Tibial artery (tissue), 4 donors: Measurements from ENCODE around the gene LHX6.

Source experiments
- DNase-seq, 2 donors: peaks; one replicate each; pipeline ENCODE4 v3.0.0-alpha.2; 2019
- H3K27ac ChIP-seq, 2 donors: fragments of 200-600 bp; sonication (generic) in 1 of 2; 1 replicate in 1 of 2; 2 replicates in 1 of 2; pipeline ENCODE4 v1.5.1; 2018 to 2019; ENCODE audit warnings: mild to moderate bottlenecking in 1 of 2
- H3K27me3 ChIP-seq, 2 donors: fragments of 200-600 bp; sonication (generic) in 1 of 2; one replicate each; pipeline versions ENCODE4 v1.5.1 to v1.6.0; 2016 to 2019
- H3K36me3 ChIP-seq, 3 donors: fragments of 200-600 bp; sonication (generic) in 2 of 3; one replicate each; pipeline ENCODE4 v1.5.1; 2016 to 2019; ENCODE audit warnings: mild to moderate bottlenecking in 2 of 3
- H3K4me1 ChIP-seq, 4 donors: fragments of 200-600 bp; sonication (generic) in 2 of 4; 1 replicate in 3 of 4; 2 replicates in 1 of 4; pipeline ENCODE4 v1.5.1; 2016 to 2019
- H3K4me3 ChIP-seq, 2 donors: fragments of 200-600 bp; sonication (generic) in 1 of 2; 1 replicate in 1 of 2; 2 replicates in 1 of 2; pipeline ENCODE4 v1.5.1; 2018 to 2019; ENCODE audit warnings: mild to moderate bottlenecking in 2 of 2
- H3K9me3 ChIP-seq, 3 donors: fragments of 200-600 bp; sonication (generic) in 1 of 3; one replicate each; pipeline ENCODE4 v1.5.1; 2016 to 2019
- intact Hi-C: fragments of 100-400 bp; cut with DNase I; formaldehyde crosslinking; loops from one replicate; pipeline ENCODE4 v1.15.0; 2023; ENCODE audit warnings: low total_unique reads
- TF ChIP-seq, protein P1 (sequence below), 2 experiments: fragments of 200-600 bp in 1 of 2; fragments of 450-650 bp in 1 of 2; IDR thresholded peaks; one replicate each; pipeline ENCODE4 v1.5.1; 2017 to 2019; ENCODE audit warnings: antibody characterized with exemption in 2 of 2, mild to moderate bottlenecking in 1 of 2, moderate library complexity in 1 of 2

The LHX6 gene

DNA sequence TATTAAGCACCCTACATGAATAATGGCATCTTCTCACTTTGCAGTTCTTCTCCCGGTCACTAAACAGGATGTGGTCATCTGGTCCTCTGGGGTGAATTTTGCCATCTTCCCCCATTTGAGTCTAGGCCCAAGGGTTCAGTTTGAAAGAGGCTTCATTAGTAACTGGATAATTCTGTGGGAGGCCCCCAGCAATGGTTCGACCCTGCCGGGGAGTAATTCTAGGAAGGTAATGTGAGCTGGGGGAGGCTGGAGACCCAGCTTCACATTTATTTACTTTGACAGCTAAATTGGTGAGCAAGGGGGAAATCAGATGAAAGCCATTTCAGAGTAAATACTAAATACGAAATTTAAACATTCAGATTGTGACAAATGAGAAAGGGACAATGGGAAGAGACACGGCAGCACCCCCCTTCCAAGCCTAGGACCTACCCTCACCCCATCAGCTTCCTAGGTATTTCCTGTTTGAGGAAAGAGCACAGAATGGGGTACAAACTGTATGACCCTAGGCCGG lies 4.1 kb upstream of the LHX6 start:
- Histone ChIP-seq H3K9me3 (no peaks in the 10 kb centered on the region), H3K27ac (no peak overlapping the region), H3K27me3 (peaks cover 0 to 40% of the 10 kb centered on the region in 2 donors), H3K36me3 (no peaks in the 10 kb centered on the region), H3K4me1 (peaks cover 0 to 14% (median 11%) of the 10 kb centered on the region in 4 donors), H3K4me3 (no peak overlapping the region)
- DNase-seq = no peak
- TF ChIP-seq, protein P1, sequence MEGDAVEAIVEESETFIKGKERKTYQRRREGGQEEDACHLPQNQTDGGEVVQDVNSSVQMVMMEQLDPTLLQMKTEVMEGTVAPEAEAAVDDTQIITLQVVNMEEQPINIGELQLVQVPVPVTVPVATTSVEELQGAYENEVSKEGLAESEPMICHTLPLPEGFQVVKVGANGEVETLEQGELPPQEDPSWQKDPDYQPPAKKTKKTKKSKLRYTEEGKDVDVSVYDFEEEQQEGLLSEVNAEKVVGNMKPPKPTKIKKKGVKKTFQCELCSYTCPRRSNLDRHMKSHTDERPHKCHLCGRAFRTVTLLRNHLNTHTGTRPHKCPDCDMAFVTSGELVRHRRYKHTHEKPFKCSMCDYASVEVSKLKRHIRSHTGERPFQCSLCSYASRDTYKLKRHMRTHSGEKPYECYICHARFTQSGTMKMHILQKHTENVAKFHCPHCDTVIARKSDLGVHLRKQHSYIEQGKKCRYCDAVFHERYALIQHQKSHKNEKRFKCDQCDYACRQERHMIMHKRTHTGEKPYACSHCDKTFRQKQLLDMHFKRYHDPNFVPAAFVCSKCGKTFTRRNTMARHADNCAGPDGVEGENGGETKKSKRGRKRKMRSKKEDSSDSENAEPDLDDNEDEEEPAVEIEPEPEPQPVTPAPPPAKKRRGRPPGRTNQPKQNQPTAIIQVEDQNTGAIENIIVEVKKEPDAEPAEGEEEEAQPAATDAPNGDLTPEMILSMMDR (IDR thresholded peaks at IDR 0.05) = no peak
- intact Hi-C loops = no loop called here

DNA sequence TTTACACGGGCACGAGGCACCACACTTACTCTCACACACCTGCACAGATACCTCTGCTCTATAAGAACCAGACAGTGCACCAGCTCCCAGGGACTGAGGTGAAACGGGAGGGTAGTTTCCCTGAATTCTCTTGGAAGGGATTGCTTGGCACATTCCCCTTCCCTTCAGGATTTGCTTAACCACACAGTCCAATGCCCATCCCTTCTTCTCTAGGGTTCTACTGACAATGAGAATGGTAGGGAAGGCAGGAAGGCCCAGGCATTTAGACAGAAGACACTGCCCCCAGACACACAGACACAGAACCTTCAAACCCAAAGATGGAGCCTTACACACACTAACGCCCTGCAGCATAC lies 704 bp upstream of the LHX6 start:
- DNase-seq = no peak
- H3K4me1 ChIP-seq = peaks cover 0 to 37% (median 28%) of the 10 kb centered on the region in 4 donors
- TF ChIP-seq, protein P1 (IDR thresholded peaks at IDR 0.05) = no peak
- no peaks in the 10 kb centered on the region for H3K9me3 ChIP-seq
- H3K27ac ChIP-seq = no peak overlapping the region
- H3K4me3 ChIP-seq = no peak overlapping the region
- intact Hi-C loops = no loop called here
- H3K27me3 ChIP-seq = peaks cover 0 to 74% of the 10 kb centered on the region in 2 donors
- no peaks in the 10 kb centered on the region for H3K36me3 ChIP-seq

DNA sequence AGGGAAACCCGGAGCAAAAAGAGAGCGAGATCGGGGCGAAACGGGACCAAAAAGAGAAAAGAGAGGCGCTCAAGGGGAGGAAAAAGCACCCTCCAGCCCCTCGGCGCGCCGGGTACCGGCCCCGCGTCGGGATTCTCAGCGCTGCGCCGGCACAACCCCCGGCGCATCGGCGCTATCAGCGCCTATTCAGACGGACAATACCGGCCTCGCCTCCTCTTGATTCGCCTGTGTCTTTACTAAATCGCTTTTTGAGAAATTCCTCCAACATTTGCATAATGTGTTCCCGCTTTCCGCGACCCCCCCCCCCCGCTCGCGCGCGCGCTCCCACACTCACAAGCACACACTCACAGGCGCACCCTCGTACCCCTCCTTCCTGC lies 578 bp downstream of the LHX6 start:
- intact Hi-C loops = no loop called here
- peaks cover 0 to 85% of the 10 kb centered on the region in 2 donors for H3K27me3 ChIP-seq

GRCh38 chr9:122227575-122227900 lies 1.2 kb downstream of the LHX6 start:
- H3K36me3 ChIP-seq = no peaks in the 10 kb centered on the region
- intact Hi-C loops = no loop called here
- H3K9me3 ChIP-seq = no peaks in the 10 kb centered on the region
- peaks cover 0 to 86% of the 10 kb centered on the region in 2 donors for H3K27me3 ChIP-seq
- DNase-seq = no peak
- no peak overlapping the region for H3K27ac ChIP-seq
- peak overlapping the region; percentile 34 to 46 for H3K4me3 ChIP-seq
- TF ChIP-seq, protein P1 (IDR thresholded peaks at IDR 0.05) = no peak
- H3K4me1 ChIP-seq = peaks cover 0 to 37% (median 28%) of the 10 kb centered on the region in 4 donors

More for the DNA sequence above, 578 bp downstream of the LHX6 start:
- Histone ChIP-seq H3K4me1 (peaks cover 0 to 37% (median 28%) of the 10 kb centered on the region in 4 donors), H3K27ac (no peak overlapping the region), H3K4me3 (peak overlapping the region; percentile 34 to 46), H3K36me3 (no peaks in the 10 kb centered on the region), H3K9me3 (no peaks in the 10 kb centered on the region)
- no peak for DNase-seq
- TF ChIP-seq, protein P1 (IDR thresholded peaks at IDR 0.05) = no peak

DNA sequence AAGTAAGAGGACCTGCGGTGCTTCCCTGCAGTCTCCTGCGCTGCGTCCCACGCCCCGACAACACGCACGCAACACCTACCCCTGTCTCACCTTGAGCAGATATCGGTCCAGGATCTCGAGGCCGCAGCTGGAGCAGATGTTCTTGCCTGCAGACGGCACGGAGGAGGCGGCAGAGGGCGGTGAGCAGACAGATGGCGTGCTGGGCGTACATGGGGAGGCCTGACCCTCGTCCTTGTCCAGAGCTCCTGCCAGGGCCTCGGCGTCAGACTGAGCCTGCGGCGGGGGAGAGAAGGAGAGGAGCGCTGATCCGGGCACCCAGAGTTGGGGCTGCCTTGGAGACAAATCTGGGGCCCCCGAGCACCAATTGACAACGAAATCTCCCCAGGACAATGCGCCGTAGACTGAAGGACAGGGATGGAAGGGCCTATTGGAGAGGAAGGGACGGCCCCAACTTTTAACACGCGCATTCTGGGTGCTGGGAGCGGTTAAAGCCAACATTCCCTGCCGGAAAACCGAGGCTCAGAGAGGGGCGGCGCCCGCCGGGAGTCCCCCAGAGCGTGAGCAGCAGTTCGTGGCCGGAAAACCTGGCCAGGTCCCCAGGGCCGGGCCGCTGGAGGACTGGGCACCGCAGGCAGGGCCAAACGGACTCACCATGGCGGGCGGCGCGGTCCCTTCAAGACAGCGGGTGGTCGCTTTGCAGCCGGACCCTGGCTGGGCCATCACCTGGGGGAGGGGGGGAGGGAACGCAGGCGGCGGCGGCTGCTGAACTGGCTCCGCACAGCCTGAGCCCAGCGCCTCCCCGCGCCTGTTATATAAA lies 1.8 kb downstream of the LHX6 start:
- intact Hi-C loops = no loop called here
- Histone ChIP-seq H3K4me3 (peak overlapping the region; percentile 34 to 46), H3K27me3 (peaks cover 0 to 92% of the 10 kb centered on the region in 2 donors)

More for the DNA sequence above, 1.8 kb downstream of the LHX6 start:
- Histone ChIP-seq H3K27ac (no peak overlapping the region), H3K36me3 (no peaks in the 10 kb centered on the region), H3K4me1 (peaks cover 0 to 37% (median 28%) of the 10 kb centered on the region in 4 donors), H3K9me3 (no peaks in the 10 kb centered on the region)
- no peak for DNase-seq
- TF ChIP-seq, protein P1 (IDR thresholded peaks at IDR 0.05) = no peak
